Adrenal gland (tissue), 12 donors: Measurements from ENCODE around the gene COL26A1. TPM values are rescaled to one million over a fixed set of nuclear protein-coding genes. Genes with fewer than 3 reads are reported as not detected.

Experiments used
- DNase-seq, 7 donors: peaks; one replicate each; pipeline ENCODE4 v3.0.0-alpha.2; 2019 to 2020
- H3K27ac ChIP-seq, 5 donors: fragments of 200-600 bp; sonication (generic) in 4 of 5; 1 replicate in 3 of 5; 2 replicates in 2 of 5; pipeline versions ENCODE4 v1.5.1 to v1.8.0; 2016 to 2020; ENCODE audit warnings: mild to moderate bottlenecking in 1 of 5
- H3K27me3 ChIP-seq: fragments of 200-600 bp; 2 replicates; pipeline ENCODE4 v1.8.0; 2021
- H3K36me3 ChIP-seq, 2 donors: fragments of 200-600 bp; replicated peaks in 1 of 2; 1 replicate in 1 of 2; 2 replicates in 1 of 2; pipeline versions ENCODE4 v1.5.1 to v1.8.0; 2018 to 2022
- H3K4me1 ChIP-seq, 2 donors: fragments of 200-600 bp; replicated peaks in 1 of 2; 1 replicate in 1 of 2; 2 replicates in 1 of 2; pipeline versions ENCODE4 v1.5.1 to v1.8.0; 2018 to 2021
- H3K4me3 ChIP-seq, 4 donors: fragments of 200-600 bp; sonication (generic) in 3 of 4; one replicate each; pipeline ENCODE4 v1.5.1; 2016 to 2018
- H3K9me3 ChIP-seq, 3 donors: fragments of 200-600 bp; sonication (generic) in 1 of 3; replicated peaks in 1 of 3; 1 replicate in 2 of 3; 2 replicates in 1 of 3; pipeline versions ENCODE4 v1.5.1 to v1.8.0; 2016 to 2021
- POLR2A ChIP-seq, 2 donors: fragments of 450-650 bp; IDR thresholded peaks; one replicate each; pipeline ENCODE4 v1.6.1; 2017; ENCODE audit warnings: antibody characterized with exemption in 2 of 2, mild to moderate bottlenecking in 2 of 2, moderate library complexity in 1 of 2
- WGBS, 4 donors: extraction: QIAGEN DNeasy Blood & Tissue Kit in 2 of 4; methylation state at CpG; one replicate each; pipeline versions ENCODE4 v1.1.5 to v1.1.7; 2013 to 2017; 5-methylcytosine and 5-hydroxymethylcytosine counted together
- intact Hi-C, 2 donors: fragments of 100-400 bp; cut with DNase I; formaldehyde crosslinking; loops; one replicate each; pipeline versions ENCODE4 v1.14.1 to v1.15.0; 2022 to 2023
- polyA plus RNA-seq, 3 donors: library from polyadenylated mRNA; stranded (reverse); fragments of 200-250 nt in 2 of 3; fragments of 350-450 nt in 1 of 3; fragmentation: Illumina TruSeq in 1 of 3; extraction: RNeasy Lipid Tissue Mini Kit (QIAGEN cat#74804) in 1 of 3; gene quantifications; one replicate each; pipeline ENCODE4 v1.2.3, GENCODE V29; 2013 to 2014
- total RNA-seq, 9 donors: library from RNA; depleted of rRNA in 4 of 9; stranded (reverse); fragments of >200 nt in 4 of 9; fragments of 120-200 nt in 1 of 9; fragmentation: NEBNext Ultra II Directional in 1 of 9; extraction: Animal tissue kit (Norgen Biotek cat#: 25700) in 1 of 9; gene quantifications; one replicate each; pipeline versions ENCODE4 v1.1.0 to v1.2.4, GENCODE V29; 2013 to 2023
- TF ChIP-seq, protein P1 (sequence below), 6 experiments: fragments of 450-650 bp in 4 of 6; fragments of 200-600 bp in 2 of 6; sonication (generic) in 1 of 6; IDR thresholded peaks; 1 replicate in 5 of 6; 2 replicates in 1 of 6; pipeline versions ENCODE4 v1.5.1 to v1.8.0; 2016 to 2021; ENCODE audit warnings: antibody characterized with exemption in 6 of 6, mild to moderate bottlenecking in 2 of 6, moderate library complexity in 1 of 6
- donor health status: healthy with polysubstance abuse.
- donor health status: Bipolar disorder and iron deficiency.
- donor health status: DM: yes; HTN: yes; CAD: no.
- donor health status: DM: no; HTN: no; CAD: no.
- donor health status: DM: no; HTN: no; CAD: no.
- donor health status: DM: yes; HTN: yes; CAD: no.

Gene COL26A1
- total and polyA plus RNA-seq, 12 donors = 0.64 to 18.8 (median 4.6) TPM

DNA sequence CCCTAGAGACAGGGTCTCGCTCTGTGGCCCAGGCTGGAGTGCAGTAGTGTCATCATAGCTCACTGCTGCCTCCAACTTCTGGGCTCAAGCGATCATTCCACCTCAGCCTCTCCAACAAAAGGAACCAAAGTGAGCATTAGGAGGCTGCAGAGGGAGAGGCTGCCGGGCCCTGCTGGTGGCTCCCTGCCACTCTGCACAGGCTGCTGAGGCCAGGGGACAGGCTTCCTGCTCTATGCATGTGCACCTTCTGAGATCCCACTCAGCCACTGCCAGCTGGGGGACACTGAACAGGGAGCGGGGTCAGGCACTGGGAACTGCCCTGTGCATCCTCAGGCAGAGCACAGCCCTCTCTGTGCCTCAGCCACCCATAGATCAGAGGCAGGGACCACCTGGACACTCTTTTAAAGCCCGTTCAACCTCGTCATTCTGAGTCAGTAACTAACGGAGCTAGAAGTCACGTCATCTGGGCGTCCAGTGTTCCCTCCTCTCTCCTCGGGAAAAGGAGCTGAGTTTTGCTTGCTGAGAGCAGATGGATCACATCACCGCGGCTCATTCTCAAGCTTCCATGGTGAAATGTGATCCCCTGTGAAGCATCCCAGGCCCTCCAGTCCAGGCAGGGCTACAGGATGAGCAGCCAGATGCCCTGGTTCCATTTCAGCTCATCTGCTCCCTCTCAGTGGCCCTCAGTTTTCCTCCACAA is 156.8 kb downstream of the COL26A1 start:
- H3K27me3 ChIP-seq = no peaks in the 10 kb centered on the region
- no peak for DNase-seq
- H3K4me3 ChIP-seq = no peak overlapping the region
- intact Hi-C loops = no loop called here
- H3K4me1 ChIP-seq = peaks cover 0 to 16% of the 10 kb centered on the region in 2 donors
- H3K9me3 ChIP-seq = no peaks in the 10 kb centered on the region
- no peaks in the 10 kb centered on the region for H3K36me3 ChIP-seq
- H3K27ac ChIP-seq = no peak overlapping the region
- 74 to 91% (median 77%) methylated on average over 9 to 12 of the region's 12 CpGs for WGBS, 4 donors
- TF ChIP-seq, protein P1, sequence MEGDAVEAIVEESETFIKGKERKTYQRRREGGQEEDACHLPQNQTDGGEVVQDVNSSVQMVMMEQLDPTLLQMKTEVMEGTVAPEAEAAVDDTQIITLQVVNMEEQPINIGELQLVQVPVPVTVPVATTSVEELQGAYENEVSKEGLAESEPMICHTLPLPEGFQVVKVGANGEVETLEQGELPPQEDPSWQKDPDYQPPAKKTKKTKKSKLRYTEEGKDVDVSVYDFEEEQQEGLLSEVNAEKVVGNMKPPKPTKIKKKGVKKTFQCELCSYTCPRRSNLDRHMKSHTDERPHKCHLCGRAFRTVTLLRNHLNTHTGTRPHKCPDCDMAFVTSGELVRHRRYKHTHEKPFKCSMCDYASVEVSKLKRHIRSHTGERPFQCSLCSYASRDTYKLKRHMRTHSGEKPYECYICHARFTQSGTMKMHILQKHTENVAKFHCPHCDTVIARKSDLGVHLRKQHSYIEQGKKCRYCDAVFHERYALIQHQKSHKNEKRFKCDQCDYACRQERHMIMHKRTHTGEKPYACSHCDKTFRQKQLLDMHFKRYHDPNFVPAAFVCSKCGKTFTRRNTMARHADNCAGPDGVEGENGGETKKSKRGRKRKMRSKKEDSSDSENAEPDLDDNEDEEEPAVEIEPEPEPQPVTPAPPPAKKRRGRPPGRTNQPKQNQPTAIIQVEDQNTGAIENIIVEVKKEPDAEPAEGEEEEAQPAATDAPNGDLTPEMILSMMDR (IDR thresholded peaks at IDR 0.05) = no peak
- no peak for TF ChIP-seq POLR2A (IDR thresholded peaks at IDR 0.05)

DNA sequence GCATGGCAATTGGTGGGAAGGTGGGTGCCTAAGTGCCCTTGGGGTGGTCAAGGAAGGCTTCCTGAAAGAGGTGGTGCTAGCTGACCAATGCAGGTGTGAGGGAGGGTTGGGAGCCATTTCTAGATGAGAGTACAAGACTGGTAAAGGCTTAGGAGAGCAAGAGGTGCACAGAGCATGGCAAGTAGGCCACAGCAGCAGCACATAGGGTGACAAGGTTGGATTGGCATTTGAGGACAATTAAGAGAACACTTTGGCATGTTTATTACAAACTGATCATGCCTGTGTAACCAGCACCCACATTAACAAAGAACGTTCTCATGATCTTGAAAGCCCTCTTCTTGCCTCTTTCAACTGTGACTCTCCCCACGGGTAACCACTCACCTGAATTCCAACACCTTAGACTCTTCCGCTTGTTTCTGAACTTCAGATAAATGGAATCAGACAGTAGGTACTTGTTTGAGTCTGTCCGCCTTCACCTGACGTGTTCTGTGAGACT is 158.8 kb downstream of the COL26A1 start:
- Histone ChIP-seq H3K4me3 (no peak overlapping the region), H3K4me1 (peaks cover 0 to 11% of the 10 kb centered on the region in 2 donors), H3K27me3 (no peaks in the 10 kb centered on the region), H3K36me3 (no peaks in the 10 kb centered on the region), H3K27ac (no peak overlapping the region), H3K9me3 (no peaks in the 10 kb centered on the region)
- TF ChIP-seq, protein P1 (IDR thresholded peaks at IDR 0.05) = no peak
- TF ChIP-seq POLR2A (IDR thresholded peaks at IDR 0.05) = no peak
- no peak for DNase-seq
- intact Hi-C loops = no loop called here
- 89 to 93% (median 91%) methylated on average over 5 of the region's 5 CpGs for whole genome bisulfite sequencing, 4 donors

DNA sequence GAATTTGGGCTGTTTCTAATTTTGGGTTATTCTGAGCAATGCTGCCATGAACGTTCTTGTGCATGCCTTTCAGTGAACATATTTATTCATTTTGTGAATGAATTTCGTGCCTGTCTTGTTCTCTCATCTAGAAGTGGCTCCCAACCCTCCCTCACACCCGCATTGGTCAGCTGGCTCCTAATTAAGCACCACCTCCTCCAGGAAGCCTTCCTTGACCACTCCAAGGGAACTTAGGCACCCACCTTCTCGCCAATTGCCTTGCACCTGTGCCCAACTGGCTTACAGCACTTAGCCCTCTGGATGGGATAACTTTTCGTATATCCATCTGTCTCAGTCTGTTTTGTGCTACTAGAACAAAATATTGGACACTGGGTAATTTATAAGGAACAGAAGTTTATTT is 159.3 kb downstream of the COL26A1 start:
- no peak for DNase-seq
- Histone ChIP-seq H3K9me3 (no peaks in the 10 kb centered on the region), H3K4me3 (no peak overlapping the region), H3K27ac (no peak overlapping the region), H3K4me1 (peaks cover 0 to 8% of the 10 kb centered on the region in 2 donors), H3K36me3 (no peaks in the 10 kb centered on the region), H3K27me3 (no peaks in the 10 kb centered on the region)
- 74 to 86% (median 82%) methylated on average over 5 of the region's 5 CpGs for WGBS, 4 donors
- TF ChIP-seq POLR2A (IDR thresholded peaks at IDR 0.05) = no peak
- TF ChIP-seq, protein P1 (IDR thresholded peaks at IDR 0.05) = no peak
- intact Hi-C loops = no loop called here

DNA sequence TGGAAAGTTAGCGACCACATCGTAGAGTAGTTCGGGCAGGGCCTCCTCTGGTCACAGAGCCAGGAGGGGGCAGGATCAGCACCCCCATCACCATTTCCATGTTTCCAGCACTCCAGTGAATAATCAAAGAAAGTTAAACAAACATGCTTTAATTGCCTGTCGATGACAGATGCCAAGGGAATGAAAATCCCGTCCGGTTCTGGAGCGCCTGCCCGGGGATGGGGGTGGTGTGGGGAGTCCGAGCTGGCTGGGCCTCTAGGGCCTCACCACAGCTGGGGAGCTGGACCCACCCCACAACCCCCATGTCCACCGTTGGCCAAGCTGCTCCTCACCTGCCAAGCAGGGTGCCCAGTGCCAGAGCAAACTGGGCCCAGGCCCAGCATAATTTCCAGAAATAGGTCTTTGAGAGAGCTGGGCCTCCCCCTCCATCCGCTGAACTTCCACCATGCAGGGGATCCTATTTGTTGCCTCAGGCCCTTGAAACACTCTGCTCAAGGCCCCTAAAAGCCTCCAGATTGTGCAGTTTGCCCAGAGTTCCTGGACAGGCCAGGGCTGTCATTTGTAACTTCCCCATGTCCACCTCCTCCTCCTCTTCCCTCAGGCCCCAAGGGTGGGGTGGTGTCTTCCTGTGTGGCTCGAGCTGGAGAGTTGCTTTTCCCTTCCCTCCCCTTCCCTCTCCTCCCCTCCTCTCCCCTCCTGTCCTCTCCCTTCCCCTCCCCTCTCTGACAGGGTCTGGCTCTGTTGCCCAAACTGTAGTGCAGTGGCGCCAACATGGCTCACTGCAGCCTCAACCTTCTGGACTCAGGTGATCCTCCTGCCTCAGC is 165.4 kb downstream of the COL26A1 start:
- Histone ChIP-seq H3K27ac (no peak overlapping the region), H3K9me3 (no peaks in the 10 kb centered on the region), H3K4me1 (no peaks in the 10 kb centered on the region), H3K36me3 (no peaks in the 10 kb centered on the region), H3K4me3 (no peak overlapping the region), H3K27me3 (no peaks in the 10 kb centered on the region)
- TF ChIP-seq, protein P1 (IDR thresholded peaks at IDR 0.05) = no peak
- no peak for TF ChIP-seq POLR2A (IDR thresholded peaks at IDR 0.05)
- DNase-seq = no peak
- intact Hi-C loops = no loop called here
- 74 to 82% (median 78%) methylated on average over 8 to 13 of the region's 13 CpGs for WGBS, 4 donors
